Measurements from ENCODE around the gene OCIAD1. TPM values are rescaled to one million over a fixed set of nuclear protein-coding genes. Genes with fewer than 3 reads are reported as not detected.
"Not testable (repeated sequence)": the region's sequence is repeated elsewhere in the genome, so short reads cannot be mapped to it uniquely, and the experiment has no call there.

Gene OCIAD1
- total and polyA plus RNA-seq, 3 experiments from 2014 or later, result 114 to 151 (median 115) TPM

GRCh38 chr4:48792348-48793006, 38.4 kb upstream of the OCIAD1 start:
- no peaks in the 10 kb centered on the region for H3K27me3 ChIP-seq (ENCODE audit: insufficient read depth, low read length, poor library complexity, severe bottlenecking)
- H3K36me3 Mint-ChIP-seq, result peaks cover 0 to 2% (median 0%) of the 10 kb centered on the region in 3 donors
- H3K27ac Mint-ChIP-seq, result no peak overlapping the region
- no peaks in the 10 kb centered on the region for H3K4me1 ChIP-seq (ENCODE audit: insufficient read depth, low read length)
- no peak for DNase-seq
- H3K4me3 Mint-ChIP-seq, result no peak overlapping the region
- H3K4me1 Mint-ChIP-seq, result no peaks in the 10 kb centered on the region
- no peaks in the 10 kb centered on the region for H3K9me3 Mint-ChIP-seq
- no peak overlapping the region for H3K4me3 ChIP-seq (ENCODE audit: low read length)
- no peaks in the 10 kb centered on the region for H3K36me3 ChIP-seq (ENCODE audit: insufficient read depth, low read length)
- H3K9me3 ChIP-seq (ENCODE audit: low read length), result no peaks in the 10 kb centered on the region
- no peak overlapping the region for H3K27ac ChIP-seq (ENCODE audit: low read depth, low read length)
- H3K27me3 Mint-ChIP-seq, result peaks cover 0 to 1% of the 10 kb centered on the region in 2 donors
- ChIA-PET POLR2A (interaction anchor here (0.7 kb wide), 1 partner anchor 1255 kb away, joined by 4 read pairs; no protein-coding TSS in a partner anchor), CTCF (no interaction called here)

- H3K9me3 Mint-ChIP-seq, result no peaks in the 10 kb centered on the region
- H3K4me1 ChIP-seq (ENCODE audit: insufficient read depth, low read length), result no peaks in the 10 kb centered on the region
- no peaks in the 10 kb centered on the region for H3K9me3 ChIP-seq (ENCODE audit: low read length)
- no peaks in the 10 kb centered on the region for H3K27me3 ChIP-seq (ENCODE audit: insufficient read depth, low read length, poor library complexity, severe bottlenecking)
- H3K27me3 Mint-ChIP-seq, result peaks cover 4 to 9% of the 10 kb centered on the region in 2 donors
- no peak overlapping the region for H3K27ac ChIP-seq (ENCODE audit: low read depth, low read length)
- H3K4me1 Mint-ChIP-seq, result no peaks in the 10 kb centered on the region
- no peaks in the 10 kb centered on the region for H3K36me3 Mint-ChIP-seq
- H3K36me3 ChIP-seq (ENCODE audit: insufficient read depth, low read length), result no peaks in the 10 kb centered on the region
- CTCF ChIA-PET, result no interaction called here
- H3K4me3 Mint-ChIP-seq, result no peak overlapping the region
- H3K27ac Mint-ChIP-seq, result no peak overlapping the region
- no peak for DNase-seq
- POLR2A ChIA-PET, result no interaction called here
- H3K4me3 ChIP-seq (ENCODE audit: low read length), result no peak overlapping the region
These were observed 35.8 kb upstream of the OCIAD1 start for GRCh38 chr4:48795108-48795507.

- Mint-ChIP-seq H3K27ac (no peak overlapping the region), H3K27me3 (peaks cover 4 to 9% of the 10 kb centered on the region in 2 donors), H3K9me3 (no peaks in the 10 kb centered on the region), H3K36me3 (no peaks in the 10 kb centered on the region), H3K4me1 (no peaks in the 10 kb centered on the region), H3K4me3 (no peak overlapping the region)
- no peak for DNase-seq
- ChIA-PET POLR2A (no interaction called here), CTCF (no interaction called here)
- H3K36me3 ChIP-seq (ENCODE audit: insufficient read depth, low read length), result no peaks in the 10 kb centered on the region
- H3K27me3 ChIP-seq (ENCODE audit: insufficient read depth, low read length, poor library complexity, severe bottlenecking), result no peaks in the 10 kb centered on the region
- H3K4me3 ChIP-seq (ENCODE audit: low read length), result no peak overlapping the region
- H3K4me1 ChIP-seq (ENCODE audit: insufficient read depth, low read length), result no peaks in the 10 kb centered on the region
- no peaks in the 10 kb centered on the region for H3K9me3 ChIP-seq (ENCODE audit: low read length)
- H3K27ac ChIP-seq (ENCODE audit: low read depth, low read length), result no peak overlapping the region
These were observed 34.5 kb upstream of the OCIAD1 start for GRCh38 chr4:48796191-48796926.

- H3K9me3 ChIP-seq (ENCODE audit: low read length), result no peaks in the 10 kb centered on the region
- no peaks in the 10 kb centered on the region for H3K36me3 ChIP-seq (ENCODE audit: insufficient read depth, low read length)
- H3K4me1 ChIP-seq (ENCODE audit: insufficient read depth, low read length), result no peaks in the 10 kb centered on the region
- POLR2A ChIA-PET, result no interaction called here
- no peaks in the 10 kb centered on the region for H3K9me3 Mint-ChIP-seq
- no peaks in the 10 kb centered on the region for H3K36me3 Mint-ChIP-seq
- CTCF ChIA-PET, result no interaction called here
- no peak overlapping the region for H3K27ac ChIP-seq (ENCODE audit: low read depth, low read length)
- peaks cover 4 to 9% of the 10 kb centered on the region in 2 donors for H3K27me3 Mint-ChIP-seq
- no peak overlapping the region for H3K4me3 ChIP-seq (ENCODE audit: low read length)
- H3K27ac Mint-ChIP-seq, result no peak overlapping the region
- no peak overlapping the region for H3K4me3 Mint-ChIP-seq
- DNase-seq, result no peak
- H3K27me3 ChIP-seq (ENCODE audit: insufficient read depth, low read length, poor library complexity, severe bottlenecking), result no peaks in the 10 kb centered on the region
- no peaks in the 10 kb centered on the region for H3K4me1 Mint-ChIP-seq
These were observed 33.8 kb upstream of the OCIAD1 start for GRCh38 chr4:48796927-48797679.

GRCh38 chr4:48798117-48798516, 32.8 kb upstream of the OCIAD1 start:
- no peaks in the 10 kb centered on the region for H3K9me3 ChIP-seq (ENCODE audit: low read length)
- Mint-ChIP-seq H3K9me3 (no peaks in the 10 kb centered on the region), H3K27ac (no peak overlapping the region), H3K4me1 (no peaks in the 10 kb centered on the region), H3K36me3 (no peaks in the 10 kb centered on the region), H3K4me3 (no peak overlapping the region), H3K27me3 (peaks cover 4 to 9% of the 10 kb centered on the region in 2 donors)
- H3K4me3 ChIP-seq (ENCODE audit: low read length), result no peak overlapping the region
- CTCF ChIA-PET, result no interaction called here
- POLR2A ChIA-PET, result no interaction called here
- H3K4me1 ChIP-seq (ENCODE audit: insufficient read depth, low read length), result no peaks in the 10 kb centered on the region
- no peaks in the 10 kb centered on the region for H3K36me3 ChIP-seq (ENCODE audit: insufficient read depth, low read length)
- no peak overlapping the region for H3K27ac ChIP-seq (ENCODE audit: low read depth, low read length)
- DNase-seq, result no peak
- H3K27me3 ChIP-seq (ENCODE audit: insufficient read depth, low read length, poor library complexity, severe bottlenecking), result no peaks in the 10 kb centered on the region

GRCh38 chr4:48799157-48799556, 31.7 kb upstream of the OCIAD1 start:
- Histone ChIP-seq H3K27me3 (ENCODE audit: insufficient read depth, low read length, poor library complexity, severe bottlenecking) (no peaks in the 10 kb centered on the region), H3K9me3 (ENCODE audit: low read length) (no peaks in the 10 kb centered on the region), H3K27ac (ENCODE audit: low read depth, low read length) (no peak overlapping the region), H3K4me1 (ENCODE audit: insufficient read depth, low read length) (no peaks in the 10 kb centered on the region), H3K4me3 (ENCODE audit: low read length) (no peak overlapping the region), H3K36me3 (ENCODE audit: insufficient read depth, low read length) (no peaks in the 10 kb centered on the region)
- Mint-ChIP-seq H3K9me3 (no peaks in the 10 kb centered on the region), H3K27ac (no peak overlapping the region), H3K36me3 (no peaks in the 10 kb centered on the region), H3K27me3 (peaks cover 4 to 12% of the 10 kb centered on the region in 2 donors), H3K4me1 (no peaks in the 10 kb centered on the region), H3K4me3 (no peak overlapping the region)
- DNase-seq, result no peak
- CTCF ChIA-PET, result no interaction called here
- POLR2A ChIA-PET, result no interaction called here

GRCh38 chr4:48800155-48800554, 30.7 kb upstream of the OCIAD1 start:
- H3K27me3 ChIP-seq (ENCODE audit: insufficient read depth, low read length, poor library complexity, severe bottlenecking); H3K4me3 ChIP-seq (ENCODE audit: low read length); H3K4me1 ChIP-seq (ENCODE audit: insufficient read depth, low read length); H3K4me1 Mint-ChIP-seq; H3K36me3 Mint-ChIP-seq; DNase-seq; H3K27ac Mint-ChIP-seq; H3K4me3 Mint-ChIP-seq; H3K9me3 Mint-ChIP-seq; H3K27ac ChIP-seq (ENCODE audit: low read depth, low read length); POLR2A ChIA-PET; H3K36me3 ChIP-seq (ENCODE audit: insufficient read depth, low read length); CTCF ChIA-PET; H3K9me3 ChIP-seq (ENCODE audit: low read length): not testable (repeated sequence)
- H3K27me3 Mint-ChIP-seq, result peaks cover 4 to 16% of the 10 kb centered on the region in 2 donors

- ChIA-PET CTCF (no interaction called here), POLR2A (interaction anchor here (0.6 to 1.1 kb wide), 2 partner anchors 21 to 101 kb away, joined by 3 to 5 read pairs; partner anchors contain the start of gene FRYL)
- no peak overlapping the region for H3K27ac Mint-ChIP-seq
- H3K4me1 Mint-ChIP-seq, result no peaks in the 10 kb centered on the region
- H3K9me3 Mint-ChIP-seq, result no peaks in the 10 kb centered on the region
- Histone ChIP-seq H3K27me3 (ENCODE audit: insufficient read depth, low read length, poor library complexity, severe bottlenecking) (no peaks in the 10 kb centered on the region), H3K4me1 (ENCODE audit: insufficient read depth, low read length) (no peaks in the 10 kb centered on the region), H3K36me3 (ENCODE audit: insufficient read depth, low read length) (no peaks in the 10 kb centered on the region), H3K9me3 (ENCODE audit: low read length) (no peaks in the 10 kb centered on the region), H3K27ac (ENCODE audit: low read depth, low read length) (no peak overlapping the region), H3K4me3 (ENCODE audit: low read length) (no peak overlapping the region)
- H3K27me3 Mint-ChIP-seq, result peaks cover 4 to 16% of the 10 kb centered on the region in 2 donors
- DNase-seq, result no peak
- no peak overlapping the region for H3K4me3 Mint-ChIP-seq
- no peaks in the 10 kb centered on the region for H3K36me3 Mint-ChIP-seq
These were observed 29.7 kb upstream of the OCIAD1 start for GRCh38 chr4:48801016-48801715.

Measured in CD8-positive, alpha-beta memory T cell (primary cell).